OCI-LY1 (cell line): ENCODE results near the gene PNMA8B.

Source experiments
- H2AFZ ChIP-seq: fragments of 200-600 bp; sonication (generic), shearing (Covaris generic); 2 replicates; pipeline ENCODE4 v1.6.0; 2014; ENCODE audit warnings: antibody characterized with exemption, mild to moderate bottlenecking, low read length
- H3F3A ChIP-seq: fragments of 200-600 bp; sonication (generic), shearing (Covaris generic); 2 replicates; pipeline ENCODE4 v1.6.0; 2014; ENCODE audit warnings: mild to moderate bottlenecking, antibody characterized with exemption, low read length, moderate library complexity; ENCODE audit not compliant: insufficient read depth
- H3K27ac ChIP-seq: fragments of 200-600 bp; sonication (generic); 2 replicates; pipeline ENCODE4 v1.5.1; 2014; ENCODE audit warnings: low read length, mixed run types, mild to moderate bottlenecking, low read depth; ENCODE audit not compliant: poor library complexity, severe bottlenecking
- H3K27me3 ChIP-seq: fragments of 200-600 bp; sonication (generic); 2 replicates; pipeline ENCODE4 v1.6.0; 2014; ENCODE audit warnings: antibody characterized with exemption, mild to moderate bottlenecking, low read length, moderate library complexity; ENCODE audit not compliant: insufficient read depth
- H3K36me3 ChIP-seq: fragments of 200-600 bp; sonication (generic); 2 replicates; pipeline ENCODE4 v1.6.1; 2014; ENCODE audit warnings: mild to moderate bottlenecking, antibody characterized with exemption, low read length, moderate library complexity, mixed read lengths; ENCODE audit not compliant: insufficient read depth
- H3K4me1 ChIP-seq: fragments of 200-600 bp; sonication (generic); 2 replicates; pipeline ENCODE4 v1.5.1; 2014; ENCODE audit warnings: mild to moderate bottlenecking, low read length, moderate library complexity; ENCODE audit not compliant: insufficient read depth, severe bottlenecking
- H3K4me2 ChIP-seq: fragments of 200-600 bp; sonication (generic), shearing (Covaris generic); 2 replicates; pipeline ENCODE4 v1.6.1; 2014; ENCODE audit warnings: low read length
- H3K4me3 ChIP-seq: fragments of 200-600 bp; sonication (generic); 2 replicates; pipeline ENCODE4 v1.5.1; 2014; ENCODE audit warnings: low read length, low read depth, mild to moderate bottlenecking, mixed read lengths; ENCODE audit not compliant: poor library complexity, severe bottlenecking
- H3K79me2 ChIP-seq: fragments of 200-600 bp; shearing (Covaris generic); 2 replicates; pipeline ENCODE4 v1.6.1; 2016; ENCODE audit warnings: mixed run types, low read length, mixed read lengths; ENCODE audit not compliant: insufficient read depth
- H3K9ac ChIP-seq: fragments of 200-600 bp; sonication (generic), shearing (Covaris generic); 2 replicates; pipeline ENCODE4 v1.6.1; 2014; ENCODE audit warnings: mild to moderate bottlenecking, low read length, mixed read lengths
- H3K9me2 ChIP-seq: fragments of 200-600 bp; sonication (generic), shearing (Covaris generic); 2 replicates; pipeline ENCODE4 v1.6.1; 2014; ENCODE audit warnings: low read depth, mild to moderate bottlenecking, low read length, mixed read lengths
- H3K9me3 ChIP-seq: fragments of 200-600 bp; shearing (Covaris generic); 2 replicates; pipeline ENCODE4 v1.6.1; 2014; ENCODE audit warnings: low read length, mixed read lengths
- H4K20me1 ChIP-seq: fragments of 200-600 bp; sonication (generic), shearing (Covaris generic); 2 replicates; pipeline ENCODE4 v1.6.0; 2016; ENCODE audit warnings: mild to moderate bottlenecking, low read length; ENCODE audit not compliant: insufficient read depth
- CTCF ChIP-seq: fragments of 200-600 bp; sonication (generic), shearing (Covaris generic); IDR thresholded peaks from 2 replicates; pipeline ENCODE4 v1.5.1; 2017; ENCODE audit warnings: mild to moderate bottlenecking, antibody characterized with exemption, low read length, moderate library complexity, mixed read lengths
- EZH2 ChIP-seq: fragments of 200-600 bp; sonication (generic), shearing (Covaris generic); IDR thresholded peaks from 2 replicates; pipeline ENCODE4 v1.8.0; 2017; ENCODE audit warnings: borderline replicate concordance, mixed run types, mild to moderate bottlenecking, antibody characterized with exemption, low read length, moderate library complexity, mixed read lengths

Gene PNMA8B

GRCh38 chr19:46515879-46516350 is 20.2 kb upstream of the PNMA8B start:
- no peak overlapping the region for H3K4me3 ChIP-seq
- H3K9me2 ChIP-seq: no peaks in the 10 kb centered on the region
- H4K20me1 ChIP-seq: no peaks in the 10 kb centered on the region
- H3K9ac ChIP-seq: no peak overlapping the region
- 0 out of 2 replicates have a peak, but pooled peaks cover 4% of the 10 kb centered on the region for H3K27me3 ChIP-seq
- no peak overlapping the region for H3K27ac ChIP-seq
- no peak overlapping the region for H2AFZ ChIP-seq
- no peaks in the 10 kb centered on the region for H3K4me1 ChIP-seq
- no peaks in the 10 kb centered on the region for H3F3A ChIP-seq
- no peaks in the 10 kb centered on the region for H3K79me2 ChIP-seq
- H3K9me3 ChIP-seq: no peaks in the 10 kb centered on the region
- no peak for TF ChIP-seq EZH2
- TF ChIP-seq CTCF: peak; percentile 61
- no peak overlapping the region for H3K4me2 ChIP-seq
- H3K36me3 ChIP-seq: no peaks in the 10 kb centered on the region

GRCh38 chr19:46515290-46515609 is 19.6 kb upstream of the PNMA8B start:
- no peak overlapping the region for H3K4me2 ChIP-seq
- no peaks in the 10 kb centered on the region for H3K9me2 ChIP-seq
- no peak for TF ChIP-seq EZH2
- TF ChIP-seq CTCF: no peak
- 0 out of 2 replicates have a peak, but pooled peaks cover under 1% of the 10 kb centered on the region for H3K27me3 ChIP-seq
- no peaks in the 10 kb centered on the region for H3K36me3 ChIP-seq
- no peak overlapping the region for H3K9ac ChIP-seq
- no peaks in the 10 kb centered on the region for H3K9me3 ChIP-seq
- H3F3A ChIP-seq: no peaks in the 10 kb centered on the region
- H3K4me1 ChIP-seq: no peaks in the 10 kb centered on the region
- H2AFZ ChIP-seq: no peak overlapping the region
- H3K79me2 ChIP-seq: no peaks in the 10 kb centered on the region
- H3K4me3 ChIP-seq: no peak overlapping the region
- no peaks in the 10 kb centered on the region for H4K20me1 ChIP-seq
- H3K27ac ChIP-seq: no peak overlapping the region

- Histone ChIP-seq H3F3A (no peaks in the 10 kb centered on the region), H3K9me2 (no peaks in the 10 kb centered on the region), H3K79me2 (no peaks in the 10 kb centered on the region), H3K27ac (no peak overlapping the region), H3K9me3 (no peaks in the 10 kb centered on the region), H4K20me1 (no peaks in the 10 kb centered on the region), H3K9ac (no peak overlapping the region), H3K36me3 (no peaks in the 10 kb centered on the region), H3K27me3 (no peaks in the 10 kb centered on the region), H3K4me3 (no peak overlapping the region), H3K4me2 (no peak overlapping the region), H2AFZ (no peak overlapping the region), H3K4me1 (no peaks in the 10 kb centered on the region)
- TF ChIP-seq EZH2 (no peak), CTCF (no peak)
These were observed 19.1 kb upstream of the PNMA8B start for GRCh38 chr19:46514589-46515289.
